ENCODE measurements around the gene BCORL1.

Gene BCORL1

DNA sequence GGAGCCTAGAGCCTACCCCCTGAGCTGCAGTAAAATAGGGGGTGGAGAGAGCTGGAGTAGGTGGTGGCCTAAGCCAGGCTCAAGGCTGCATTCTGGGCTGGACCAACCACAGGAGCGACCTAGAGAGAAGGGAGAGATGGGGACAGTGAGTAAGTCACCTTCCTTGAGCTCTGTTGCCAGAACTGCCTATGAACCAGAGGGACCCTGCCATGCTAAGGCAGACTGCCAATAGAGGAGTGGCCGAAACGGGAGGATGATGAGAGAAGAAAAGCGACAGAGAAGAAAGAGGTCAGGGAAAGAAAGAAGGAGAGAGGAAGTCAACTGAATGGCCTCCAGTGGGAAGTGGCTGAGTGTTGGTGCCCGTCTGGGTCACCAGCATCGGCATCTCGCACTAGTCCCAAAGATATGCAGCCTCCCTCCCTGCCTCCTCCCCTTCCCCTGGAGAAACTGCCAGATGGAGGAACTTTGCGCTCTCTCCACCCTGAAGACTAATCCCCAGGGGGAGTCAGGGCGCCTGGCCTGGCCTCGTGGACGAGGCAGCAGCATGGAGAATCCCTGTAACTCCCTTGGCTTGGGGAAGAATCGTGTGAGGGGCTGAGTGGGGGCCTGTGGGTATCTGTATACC is 99.1 kb downstream of the BCORL1 start:
- no peak overlapping the region for H2AFZ ChIP-seq (ENCODE audit: low read length, unreplicated experiment)
- H3K27me3 ChIP-seq (ENCODE audit: insufficient read depth, low read length), result no peaks in the 10 kb centered on the region
- H3K36me3 ChIP-seq (ENCODE audit: insufficient read depth, low read length), result no peaks in the 10 kb centered on the region
- 0 out of 2 replicates have a peak overlapping the region, but pooled peaks have one; percentile 45 for H3K4me3 ChIP-seq (ENCODE audit: low read depth, low read length)
- peaks cover 27% of the 10 kb centered on the region for H3K4me1 ChIP-seq (ENCODE audit: control insufficient read depth, insufficient read depth, low read length, unreplicated experiment)
- peaks cover 17% of the 10 kb centered on the region for H3K79me2 ChIP-seq (ENCODE audit: control insufficient read depth, insufficient read depth, low read length, unreplicated experiment)
- H3K27ac ChIP-seq (ENCODE audit: low read depth, low read length), result peak overlapping the region; percentile 63

DNA sequence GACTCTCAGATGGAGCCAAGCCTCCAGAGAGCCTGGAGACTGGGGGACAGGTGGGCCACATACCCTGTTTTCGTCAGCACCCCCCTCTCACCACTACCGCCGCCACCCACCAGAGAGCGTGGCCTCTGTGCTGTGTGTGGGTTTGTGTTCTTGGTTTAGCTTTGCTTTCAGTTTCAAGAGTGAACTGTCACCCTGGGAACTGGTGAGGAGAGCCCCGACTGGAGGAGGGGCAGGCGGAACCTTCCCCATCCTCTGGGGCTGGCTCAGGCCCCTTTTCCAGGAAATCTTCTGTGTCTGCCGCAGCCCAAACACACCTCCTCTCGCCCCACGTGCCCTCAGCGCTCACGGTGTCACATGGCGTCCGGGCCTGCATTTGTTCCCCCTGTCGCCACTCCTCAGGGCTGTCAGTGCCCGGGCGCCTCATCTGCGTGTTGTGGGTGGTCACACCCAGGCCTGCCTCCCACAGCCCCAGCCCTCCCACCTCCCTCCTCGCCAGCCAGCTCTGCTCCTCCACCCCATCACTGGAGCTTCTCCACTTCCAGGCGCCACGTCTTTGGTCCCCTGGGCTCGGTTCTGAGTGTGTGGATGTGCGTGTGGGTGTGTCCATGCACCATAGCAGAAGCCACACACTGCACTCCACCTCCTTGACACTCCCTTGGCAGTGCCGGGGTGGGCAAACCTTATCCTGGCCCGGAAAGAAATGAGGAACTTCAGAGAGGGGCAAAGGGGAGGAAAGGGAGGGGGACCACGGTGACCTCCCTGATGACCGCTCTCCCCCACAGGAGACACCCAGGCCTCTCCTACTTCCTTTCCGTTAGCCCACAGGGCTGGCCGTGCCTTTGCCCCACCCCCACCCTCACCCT is 100.0 kb downstream of the BCORL1 start:
- H3K4me3 ChIP-seq (ENCODE audit: low read depth, low read length), result peak overlapping the region; percentile 45

DNA sequence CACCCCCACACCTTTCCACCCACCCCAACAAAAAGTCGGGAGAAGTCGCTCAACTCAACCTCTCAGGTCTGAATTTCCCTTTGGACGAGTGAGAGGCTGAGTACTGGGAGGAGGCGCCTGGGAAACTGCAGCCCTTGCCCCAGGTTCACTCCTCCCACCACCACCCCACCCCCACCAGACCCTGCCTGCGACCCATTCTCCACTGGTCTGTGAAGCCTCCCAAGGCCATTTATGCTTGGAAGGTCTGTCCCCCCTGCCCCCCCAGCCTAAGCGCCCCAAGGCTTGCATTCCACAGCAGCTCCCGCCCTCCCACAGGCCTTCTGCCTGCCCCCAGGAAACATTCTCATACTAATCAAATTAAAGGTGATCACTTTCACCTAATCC is 100.7 kb downstream of the BCORL1 start:
- H2AFZ ChIP-seq (ENCODE audit: low read length, unreplicated experiment), result no peak overlapping the region
- H3K36me3 ChIP-seq (ENCODE audit: insufficient read depth, low read length), result no peaks in the 10 kb centered on the region
- no peaks in the 10 kb centered on the region for H3K27me3 ChIP-seq (ENCODE audit: insufficient read depth, low read length)
- H3K4me3 ChIP-seq (ENCODE audit: low read depth, low read length), result no peak overlapping the region
- peaks cover 20% of the 10 kb centered on the region for H3K79me2 ChIP-seq (ENCODE audit: control insufficient read depth, insufficient read depth, low read length, unreplicated experiment)
- H3K27ac ChIP-seq (ENCODE audit: low read depth, low read length), result peak overlapping the region; percentile 63; the same call in 1 of the 2 replicates
- peaks cover 27% of the 10 kb centered on the region for H3K4me1 ChIP-seq (ENCODE audit: control insufficient read depth, insufficient read depth, low read length, unreplicated experiment)

More for the DNA sequence above, 100.0 kb downstream of the BCORL1 start:
- peak overlapping the region; percentile 63 for H3K27ac ChIP-seq (ENCODE audit: low read depth, low read length)
- H3K79me2 ChIP-seq (ENCODE audit: control insufficient read depth, insufficient read depth, low read length, unreplicated experiment), result peaks cover 17% of the 10 kb centered on the region
- no peak overlapping the region for H2AFZ ChIP-seq (ENCODE audit: low read length, unreplicated experiment)
- H3K36me3 ChIP-seq (ENCODE audit: insufficient read depth, low read length), result no peaks in the 10 kb centered on the region
- H3K27me3 ChIP-seq (ENCODE audit: insufficient read depth, low read length), result no peaks in the 10 kb centered on the region
- H3K4me1 ChIP-seq (ENCODE audit: control insufficient read depth, insufficient read depth, low read length, unreplicated experiment), result peaks cover 27% of the 10 kb centered on the region

DNA sequence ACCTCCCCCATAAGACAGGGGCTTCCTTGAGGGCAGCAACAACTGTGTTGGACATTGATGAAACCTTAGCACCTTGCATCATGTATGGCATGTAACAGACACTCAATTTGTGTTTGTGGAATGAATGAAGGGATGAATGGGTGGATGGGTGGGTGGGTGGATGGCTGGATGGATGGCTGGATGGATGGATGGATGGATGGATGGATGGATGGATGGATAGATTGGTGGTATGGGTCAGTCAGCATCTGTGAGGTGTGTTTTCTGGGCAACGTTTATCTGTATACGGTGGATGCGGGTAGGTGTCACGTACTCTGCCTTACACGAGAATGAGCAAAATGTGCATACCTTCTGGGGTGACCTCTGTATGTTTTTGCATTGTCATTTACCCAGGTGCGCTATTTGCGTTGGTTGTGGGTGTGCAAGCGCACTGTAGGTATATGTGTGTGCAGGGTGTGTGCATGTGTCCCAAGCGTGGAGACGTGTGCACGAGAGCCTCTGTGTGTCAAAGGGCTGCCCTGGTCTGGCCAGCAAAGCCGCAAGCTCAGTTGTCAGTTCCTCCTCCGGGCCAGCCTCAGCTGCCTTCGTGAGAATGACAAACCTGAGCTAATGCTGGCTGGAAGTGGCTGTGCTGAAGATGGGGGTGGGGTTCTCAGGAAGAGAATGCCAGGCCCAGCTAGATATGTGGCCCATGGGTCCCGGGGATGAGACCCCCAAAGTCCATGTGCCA is 101.4 kb downstream of the BCORL1 start:
- H3K27ac ChIP-seq (ENCODE audit: low read depth, low read length), result no peak overlapping the region
- H3K36me3 ChIP-seq (ENCODE audit: insufficient read depth, low read length), result no peaks in the 10 kb centered on the region
- H3K27me3 ChIP-seq (ENCODE audit: insufficient read depth, low read length), result no peaks in the 10 kb centered on the region
- no peak overlapping the region for H2AFZ ChIP-seq (ENCODE audit: low read length, unreplicated experiment)
- peaks cover 23% of the 10 kb centered on the region for H3K79me2 ChIP-seq (ENCODE audit: control insufficient read depth, insufficient read depth, low read length, unreplicated experiment)
- no peak overlapping the region for H3K4me3 ChIP-seq (ENCODE audit: low read depth, low read length)
- peaks cover 27% of the 10 kb centered on the region for H3K4me1 ChIP-seq (ENCODE audit: control insufficient read depth, insufficient read depth, low read length, unreplicated experiment)

DNA sequence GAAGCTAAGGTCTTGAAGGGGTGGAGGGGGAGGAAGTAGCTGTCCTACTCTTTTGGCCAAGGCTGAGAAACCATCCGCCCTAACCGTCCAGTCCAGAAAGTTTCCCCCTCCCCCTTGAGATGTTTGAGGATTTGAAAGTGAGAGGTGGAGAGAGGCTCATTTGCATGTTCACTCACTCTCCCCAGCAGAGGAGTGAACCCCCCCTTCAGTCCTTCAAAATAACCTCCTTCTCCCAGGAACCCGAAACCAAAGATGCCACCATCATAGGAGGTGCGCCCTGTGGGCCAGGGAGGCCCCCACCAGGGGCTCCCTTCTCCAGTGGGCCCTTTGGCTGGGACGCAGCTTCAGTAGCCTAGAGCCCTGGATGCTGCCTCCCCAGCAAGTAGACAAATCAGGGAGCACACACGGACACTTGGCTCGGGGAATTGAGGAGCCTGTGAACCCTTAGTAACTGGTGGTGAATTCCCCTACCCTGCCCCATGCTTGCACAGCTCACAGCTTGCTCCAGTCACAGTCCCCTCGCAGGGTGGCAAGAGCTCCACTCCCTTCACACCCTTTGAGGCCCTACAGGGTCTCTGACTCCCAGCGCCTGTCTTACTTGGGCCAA is 102.3 kb downstream of the BCORL1 start:
- Histone ChIP-seq H3K4me3 (ENCODE audit: low read depth, low read length) (no peak overlapping the region), H3K27ac (ENCODE audit: low read depth, low read length) (no peak overlapping the region), H2AFZ (ENCODE audit: low read length, unreplicated experiment) (no peak overlapping the region), H3K79me2 (ENCODE audit: control insufficient read depth, insufficient read depth, low read length, unreplicated experiment) (peaks cover 28% of the 10 kb centered on the region), H3K36me3 (ENCODE audit: insufficient read depth, low read length) (no peaks in the 10 kb centered on the region), H3K27me3 (ENCODE audit: insufficient read depth, low read length) (no peaks in the 10 kb centered on the region), H3K4me1 (ENCODE audit: control insufficient read depth, insufficient read depth, low read length, unreplicated experiment) (peaks cover 25% of the 10 kb centered on the region)

DNA sequence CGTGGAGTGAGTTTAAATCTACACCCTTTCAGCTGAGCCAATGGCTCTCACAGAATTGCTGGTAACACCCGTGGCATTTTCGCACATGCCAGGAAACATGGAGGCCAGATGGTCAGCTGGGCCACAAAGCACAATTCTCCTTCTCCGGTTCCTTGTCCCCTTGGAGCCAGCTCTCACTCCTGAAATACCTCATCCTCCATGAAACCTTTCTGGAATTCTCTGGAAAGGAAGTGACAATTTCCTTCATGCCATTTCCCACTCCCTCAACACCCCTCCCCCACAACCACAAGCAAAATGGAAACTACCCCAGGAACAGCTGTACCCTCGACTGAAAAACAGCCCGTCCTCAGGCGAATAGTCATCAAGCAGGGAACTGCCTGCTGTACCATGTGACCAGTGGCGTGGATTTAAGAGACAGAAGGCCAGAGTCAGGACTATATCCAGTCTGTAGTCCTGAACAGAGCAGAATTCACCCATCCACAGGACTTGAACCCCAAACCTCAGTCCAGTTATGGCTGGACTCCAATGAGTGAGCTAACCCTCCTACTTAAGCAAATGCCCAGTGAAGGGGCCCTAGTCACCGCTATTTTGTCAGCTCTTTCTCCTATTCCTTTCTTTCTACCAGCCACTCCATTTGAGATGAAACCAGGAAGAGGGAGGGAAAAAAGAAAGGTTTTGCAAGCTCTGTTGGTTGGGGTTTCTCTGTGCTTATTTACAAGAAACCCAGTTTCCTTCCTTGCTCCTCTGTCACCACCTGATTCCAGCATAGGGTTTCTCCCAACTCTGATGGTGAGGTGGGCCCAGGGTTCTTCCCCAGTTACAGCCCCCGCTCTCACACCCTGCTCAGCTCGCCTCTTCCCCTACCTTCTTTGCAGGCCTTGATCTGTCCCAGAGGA is 103.4 kb downstream of the BCORL1 start:
- H3K27me3 ChIP-seq (ENCODE audit: insufficient read depth, low read length), result no peaks in the 10 kb centered on the region
- H2AFZ ChIP-seq (ENCODE audit: low read length, unreplicated experiment), result no peak overlapping the region
- no peaks in the 10 kb centered on the region for H3K36me3 ChIP-seq (ENCODE audit: insufficient read depth, low read length)
- peaks cover 28% of the 10 kb centered on the region for H3K79me2 ChIP-seq (ENCODE audit: control insufficient read depth, insufficient read depth, low read length, unreplicated experiment)
- H3K4me3 ChIP-seq (ENCODE audit: low read depth, low read length), result no peak overlapping the region
- H3K27ac ChIP-seq (ENCODE audit: low read depth, low read length), result no peak overlapping the region
- peaks cover 25% of the 10 kb centered on the region for H3K4me1 ChIP-seq (ENCODE audit: control insufficient read depth, insufficient read depth, low read length, unreplicated experiment)

DNA sequence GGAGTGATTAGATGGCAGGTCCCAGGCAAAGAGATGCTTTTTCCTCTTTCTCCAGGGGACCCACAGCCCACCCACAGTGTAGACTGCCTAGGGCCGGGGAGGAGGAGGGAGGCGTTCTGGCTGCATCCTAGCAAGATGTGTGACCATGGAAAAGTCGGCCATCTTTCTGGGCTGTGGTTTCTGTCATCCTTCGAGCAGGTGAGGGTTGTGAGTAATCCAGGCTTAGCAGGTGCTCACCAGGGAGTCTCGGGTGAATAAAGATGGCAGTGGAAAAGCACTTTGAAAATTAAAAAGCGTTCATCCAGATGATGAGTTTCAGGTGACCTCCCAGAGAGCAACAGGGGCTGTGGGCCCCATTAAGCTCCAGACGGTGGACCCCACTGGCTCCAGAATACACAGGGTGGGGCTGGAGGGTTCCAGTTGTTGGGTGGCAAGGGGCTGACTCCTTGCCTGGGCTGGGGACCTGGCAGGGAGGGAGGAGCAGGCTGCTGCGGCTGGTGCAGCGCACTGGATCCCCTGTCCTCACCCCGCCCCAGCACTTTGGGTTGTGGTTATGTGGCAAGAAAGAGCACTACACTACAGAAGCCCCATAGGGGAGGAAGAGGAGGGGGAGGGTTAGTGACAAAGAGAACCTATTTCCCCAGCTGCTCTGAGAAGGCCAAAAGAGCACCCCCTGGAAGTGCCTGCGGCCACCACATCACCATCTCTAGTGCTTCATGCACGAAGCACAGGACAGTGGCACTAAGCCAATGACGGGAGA is 104.2 kb downstream of the BCORL1 start:
- Histone ChIP-seq H3K79me2 (ENCODE audit: control insufficient read depth, insufficient read depth, low read length, unreplicated experiment) (peaks cover 30% of the 10 kb centered on the region), H3K27me3 (ENCODE audit: insufficient read depth, low read length) (no peaks in the 10 kb centered on the region), H3K27ac (ENCODE audit: low read depth, low read length) (no peak overlapping the region), H2AFZ (ENCODE audit: low read length, unreplicated experiment) (no peak overlapping the region), H3K4me3 (ENCODE audit: low read depth, low read length) (no peak overlapping the region), H3K4me1 (ENCODE audit: control insufficient read depth, insufficient read depth, low read length, unreplicated experiment) (peaks cover 22% of the 10 kb centered on the region), H3K36me3 (ENCODE audit: insufficient read depth, low read length) (no peaks in the 10 kb centered on the region)

DNA sequence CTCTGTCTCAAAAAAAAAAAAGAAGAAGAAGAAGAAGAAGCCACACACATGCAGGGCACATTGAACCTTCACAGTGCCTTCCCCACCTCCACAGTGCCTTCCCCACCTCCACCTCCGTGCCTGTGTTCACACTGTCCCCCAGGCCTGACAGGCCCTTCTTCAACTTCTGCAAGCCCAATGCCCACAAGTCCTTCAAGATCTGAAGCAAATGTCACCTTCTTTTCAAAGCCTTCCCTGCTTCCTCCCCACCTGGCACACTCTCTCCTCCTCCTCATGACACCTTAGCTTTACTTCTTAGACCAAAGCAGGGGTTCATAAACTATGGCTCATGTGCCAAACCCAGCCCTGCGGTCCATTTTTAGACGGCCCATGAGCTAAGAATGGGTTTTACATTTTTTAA is 107.9 kb downstream of the BCORL1 start:
- Histone ChIP-seq H3K79me2 (ENCODE audit: control insufficient read depth, insufficient read depth, low read length, unreplicated experiment) (peaks cover 29% of the 10 kb centered on the region), H3K4me3 (ENCODE audit: low read depth, low read length) (no peak overlapping the region), H3K27ac (ENCODE audit: low read depth, low read length) (no peak overlapping the region), H3K36me3 (ENCODE audit: insufficient read depth, low read length) (no peaks in the 10 kb centered on the region), H2AFZ (ENCODE audit: low read length, unreplicated experiment) (no peak overlapping the region), H3K27me3 (ENCODE audit: insufficient read depth, low read length) (no peaks in the 10 kb centered on the region), H3K4me1 (ENCODE audit: control insufficient read depth, insufficient read depth, low read length, unreplicated experiment) (peaks cover 6% of the 10 kb centered on the region)

DNA sequence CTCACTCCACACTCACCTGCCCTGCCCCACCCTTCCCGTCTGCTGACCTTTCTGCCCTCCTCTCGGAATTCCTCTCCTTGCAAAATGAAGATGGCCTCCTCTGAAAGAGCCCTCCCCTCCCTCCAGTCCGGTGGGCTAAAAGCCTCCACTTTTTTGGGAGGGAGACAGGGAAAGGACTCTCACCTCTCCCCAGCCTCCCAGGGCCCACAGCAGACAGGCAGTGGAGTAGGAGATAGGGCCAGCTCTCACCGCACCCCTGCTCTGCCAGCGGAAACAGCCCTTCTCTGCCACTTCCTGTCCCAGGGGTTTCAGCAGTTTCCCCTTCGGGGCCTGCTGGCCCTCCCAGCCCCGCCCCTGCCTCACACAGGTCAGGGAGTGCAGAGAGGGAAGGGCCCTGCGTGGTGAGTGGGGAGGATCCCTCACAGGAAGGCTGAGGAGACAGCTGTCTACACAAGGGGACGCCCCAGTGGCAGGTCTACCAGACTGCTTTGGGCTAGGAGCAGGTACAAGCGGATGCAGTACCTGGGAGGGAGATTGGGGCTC is 109.6 kb downstream of the BCORL1 start:
- Histone ChIP-seq H3K4me1 (ENCODE audit: control insufficient read depth, insufficient read depth, low read length, unreplicated experiment) (no peaks in the 10 kb centered on the region), H3K4me3 (ENCODE audit: low read depth, low read length) (no peak overlapping the region), H3K27me3 (ENCODE audit: insufficient read depth, low read length) (no peaks in the 10 kb centered on the region), H2AFZ (ENCODE audit: low read length, unreplicated experiment) (no peak overlapping the region), H3K27ac (ENCODE audit: low read depth, low read length) (no peak overlapping the region), H3K36me3 (ENCODE audit: insufficient read depth, low read length) (no peaks in the 10 kb centered on the region), H3K79me2 (ENCODE audit: control insufficient read depth, insufficient read depth, low read length, unreplicated experiment) (peaks cover 36% of the 10 kb centered on the region)

All from ACC112 (cell line).